ENCODE data around the gene LCP2.
"Not testable (repeated sequence)": the region's sequence is repeated elsewhere in the genome, so short reads cannot be mapped to it uniquely, and the experiment has no call there.

Gene LCP2

DNA sequence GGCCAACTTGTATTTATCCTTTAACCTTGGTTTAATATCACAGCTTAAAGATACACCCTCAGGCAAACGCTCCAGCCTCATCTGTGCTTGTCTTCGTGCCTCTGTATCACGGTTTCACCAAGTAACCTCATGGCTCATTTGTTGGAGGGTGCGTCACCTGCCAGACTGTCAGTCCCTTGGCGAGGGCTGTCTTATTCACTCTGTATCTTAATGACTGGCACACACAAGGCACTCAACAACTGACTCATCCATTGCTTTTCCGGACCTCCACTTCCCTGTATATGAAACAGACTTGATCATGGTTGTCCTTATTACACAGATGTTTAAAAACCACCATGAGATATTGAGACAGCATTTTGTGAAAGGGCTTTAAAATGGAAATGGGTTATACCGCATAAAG, 28.0 kb downstream of the LCP2 start:
- peak; percentile 47 to 54 for DNase-seq

GRCh38 chr5:170268884-170269283, 28.7 kb downstream of the LCP2 start:
- no peak for DNase-seq

DNA sequence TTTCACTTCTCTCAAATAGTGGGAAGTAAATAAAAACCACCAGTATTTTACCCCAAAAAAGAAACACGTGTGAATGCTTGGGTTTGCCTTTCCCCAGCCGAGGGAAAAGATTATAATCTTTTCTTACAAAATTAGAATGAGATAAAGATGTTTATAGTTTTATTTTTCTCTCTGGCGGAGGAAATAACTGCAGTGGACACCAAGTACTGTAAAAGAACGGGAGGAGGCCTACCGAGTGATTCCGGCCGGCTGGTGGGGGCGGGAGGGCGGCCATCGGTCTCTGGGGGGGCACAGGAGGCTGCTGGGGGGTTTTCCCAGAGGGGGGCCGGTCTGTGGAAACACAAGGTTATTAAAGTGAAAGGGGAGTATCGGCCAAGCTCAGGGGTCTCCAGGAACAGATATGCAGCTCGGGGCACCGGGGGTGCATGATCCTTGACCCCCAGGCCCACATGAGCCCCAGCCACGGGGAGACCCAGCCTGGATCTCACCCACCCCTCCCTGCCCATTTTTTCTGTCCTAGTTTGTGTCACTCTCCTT, 29.4 kb downstream of the LCP2 start:
- DNase-seq, result no peak

- DNase-seq, result peak; percentile 75
Measured at GRCh38 chr5:170267431-170268152, 30.0 kb downstream of the LCP2 start.

GRCh38 chr5:170266570-170267381, 30.8 kb downstream of the LCP2 start:
- peak; percentile 50 for DNase-seq

DNA sequence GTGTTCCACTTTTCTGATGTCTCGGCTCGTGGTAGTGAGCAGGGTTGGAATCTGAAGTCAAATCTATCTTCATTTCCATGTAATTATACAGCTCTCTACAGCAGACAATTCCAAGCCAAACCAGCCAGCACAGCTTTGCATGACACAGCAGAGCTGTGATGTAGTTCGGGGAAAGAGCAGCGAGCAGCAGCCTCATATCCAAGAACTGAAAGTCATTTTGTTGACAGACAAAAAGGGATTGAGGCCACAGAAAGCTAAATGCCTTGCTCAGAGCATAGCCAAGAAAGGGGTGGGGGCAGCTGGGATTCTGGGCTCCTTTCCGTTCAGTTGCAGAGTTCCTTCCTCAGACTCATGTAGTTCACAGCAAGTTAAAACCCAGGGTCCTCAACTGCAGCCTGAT, 32.1 kb downstream of the LCP2 start:
- no peak for DNase-seq

GRCh38 chr5:170263906-170264305, 33.7 kb downstream of the LCP2 start:
- no peak for DNase-seq

DNA sequence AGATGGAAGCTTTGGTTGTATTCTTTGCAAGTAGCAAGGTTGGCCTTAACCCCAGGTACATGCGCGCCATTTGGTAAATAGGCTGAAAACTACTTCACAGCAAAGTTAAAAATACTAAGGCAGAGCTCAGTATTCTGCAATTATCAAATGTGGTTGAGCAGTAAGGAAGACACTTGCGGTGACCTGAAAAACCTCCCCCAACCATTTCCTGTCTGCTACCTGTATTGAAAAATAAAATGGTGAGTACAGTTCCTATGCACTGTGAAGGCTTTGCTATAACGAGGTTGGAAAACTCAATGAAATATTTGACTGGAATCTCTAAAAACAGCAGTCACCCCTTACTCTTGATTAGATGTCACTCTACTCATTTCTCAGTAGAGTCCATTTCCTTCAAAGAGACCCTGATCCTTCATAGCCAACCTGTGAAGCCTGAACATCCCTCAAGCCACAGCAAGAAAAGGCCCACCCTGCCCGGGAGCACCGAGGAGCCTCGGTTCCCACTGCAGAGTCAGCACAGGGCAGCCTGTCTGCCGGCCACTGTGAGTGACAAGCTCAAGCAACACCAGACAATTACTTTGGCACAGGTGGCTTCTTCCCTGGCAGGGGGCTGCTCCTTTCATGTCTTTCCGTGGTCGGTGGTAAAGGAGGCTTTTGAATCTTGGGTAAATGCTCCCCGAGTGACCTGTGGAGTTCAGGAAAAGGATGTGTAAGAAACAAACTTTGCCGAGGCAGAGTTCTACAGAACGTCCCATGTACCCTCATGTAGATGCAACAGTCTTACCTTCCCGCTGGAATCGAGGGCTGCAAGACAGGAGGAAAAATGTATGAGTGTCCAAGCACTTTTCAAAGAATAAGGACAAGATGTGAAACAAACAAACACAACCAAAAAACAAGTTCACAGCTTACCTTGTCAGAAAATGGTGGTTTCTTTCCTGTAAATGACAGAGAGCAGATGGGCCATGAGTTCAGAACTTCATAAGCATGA, 35.2 kb downstream of the LCP2 start:
- no peak for DNase-seq

GRCh38 chr5:170261528-170262043, 36.0 kb downstream of the LCP2 start:
- no peak for DNase-seq

- no peak for DNase-seq
Measured at GRCh38 chr5:170257370-170257769, 40.2 kb downstream of the LCP2 start.

GRCh38 chr5:170256571-170256970, 41.0 kb downstream of the LCP2 start:
- DNase-seq, result no peak

DNA sequence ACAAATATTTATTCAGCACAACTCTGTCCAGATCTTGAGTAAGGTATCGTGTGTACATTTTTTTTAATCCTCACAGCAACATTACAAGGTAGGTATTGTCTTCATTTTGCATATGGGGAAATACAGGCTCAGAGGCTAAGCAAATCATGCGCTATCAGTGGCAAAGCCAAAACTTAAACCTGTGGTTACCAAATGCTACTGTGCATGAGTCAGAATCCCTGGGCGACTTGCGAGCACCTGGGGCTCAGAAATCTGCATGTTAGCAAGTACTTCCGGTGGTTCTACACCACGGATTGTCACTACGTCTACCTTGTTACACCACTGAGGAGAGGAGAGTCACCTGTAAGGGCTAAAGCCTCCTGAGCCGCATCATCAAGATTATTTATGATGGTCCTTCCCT, 43.5 kb downstream of the LCP2 start:
- DNase-seq, result peak; percentile 63 to 64

DNA sequence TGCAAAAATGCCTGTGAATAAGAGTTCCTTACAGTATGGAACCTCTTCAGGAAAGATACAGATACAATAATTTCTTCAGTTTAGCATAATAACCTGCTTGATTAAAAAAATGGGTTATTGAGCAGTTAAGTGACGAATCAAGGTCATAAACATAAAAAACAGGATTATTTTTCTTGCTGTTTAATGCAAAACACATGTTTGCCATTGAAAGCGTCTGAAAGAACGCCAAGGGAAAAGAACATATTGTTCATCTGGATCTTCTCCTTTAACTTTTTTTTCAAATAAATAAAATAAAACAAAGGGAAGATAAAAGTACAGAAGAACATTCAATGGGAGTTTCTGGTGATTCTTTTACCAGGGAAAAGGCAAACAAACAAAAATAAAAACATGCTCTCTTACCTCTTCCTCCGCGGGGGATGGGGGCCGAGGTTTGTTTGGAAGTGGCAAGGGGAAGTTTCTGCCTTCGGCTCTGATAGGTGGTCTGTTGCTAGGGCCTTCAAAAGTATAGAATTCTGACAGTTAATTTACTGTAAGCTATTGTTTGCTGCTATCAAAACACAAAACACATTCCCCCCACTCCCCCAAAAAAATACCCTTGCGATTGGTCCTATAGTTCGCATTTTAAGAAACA, 44.7 kb downstream of the LCP2 start:
- no peak for DNase-seq

GRCh38 chr5:170252109-170252508, 45.5 kb downstream of the LCP2 start:
- no peak for DNase-seq

DNA sequence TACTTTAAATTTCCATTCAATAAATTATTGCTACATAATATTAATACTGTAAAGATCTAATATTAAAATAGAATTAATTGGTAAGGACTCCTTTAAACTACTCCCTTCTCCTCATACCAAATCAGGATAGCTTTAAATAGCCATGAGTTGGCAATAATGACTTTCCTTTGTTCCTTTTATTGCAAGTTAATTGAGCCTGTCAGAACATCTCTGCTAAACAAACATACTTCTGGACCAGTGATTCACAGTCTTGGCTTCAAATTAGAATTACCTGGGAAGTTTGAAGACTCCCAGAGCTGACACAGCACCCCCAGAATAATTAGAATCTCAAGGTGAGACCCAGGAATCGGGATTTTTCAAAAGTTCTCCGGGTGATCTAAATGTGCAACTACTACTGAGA, 46.1 kb downstream of the LCP2 start:
- DNase-seq, result no peak

DNA sequence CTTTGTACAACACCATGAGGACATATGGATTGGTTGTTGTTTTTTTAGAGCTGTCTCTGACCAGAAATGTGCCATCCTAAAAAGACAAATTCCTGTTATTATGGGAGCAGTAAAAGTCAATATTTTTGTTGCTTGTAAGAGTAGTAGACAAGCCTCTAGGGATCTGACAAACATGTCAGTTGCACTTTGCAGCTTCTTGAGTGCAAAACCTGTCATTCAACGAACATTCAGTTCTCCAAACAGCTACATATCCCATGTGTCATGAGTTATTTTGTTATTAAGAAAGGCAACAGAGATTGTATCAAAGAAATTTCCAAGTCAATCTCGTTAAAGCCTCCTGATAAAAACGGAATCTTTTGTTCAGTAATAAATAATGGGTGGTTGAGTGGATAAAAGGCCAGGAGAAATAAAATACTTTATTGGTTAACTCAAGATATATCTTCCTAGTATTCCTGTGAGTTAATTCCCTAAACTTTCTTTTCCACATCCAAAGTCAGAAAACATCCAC, 46.7 kb downstream of the LCP2 start:
- no peak for DNase-seq

DNA sequence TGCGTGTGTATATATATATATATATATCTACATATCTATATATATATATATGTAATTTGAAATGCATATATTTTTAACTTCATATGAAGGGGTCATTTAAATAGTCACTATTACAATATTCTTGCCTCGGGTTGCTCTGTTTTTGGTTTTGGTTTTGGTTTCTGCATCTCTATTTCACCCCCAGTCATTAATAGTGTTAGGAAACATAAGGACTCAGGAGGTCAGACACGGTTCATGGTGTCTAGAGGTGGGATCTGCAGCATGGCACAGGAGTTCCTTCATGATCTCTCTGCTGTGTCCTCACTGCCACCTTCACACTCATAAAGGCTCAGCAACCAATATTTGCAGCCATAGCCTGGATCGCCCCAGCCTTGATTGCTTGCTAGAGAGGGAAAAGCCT, 48.2 kb downstream of the LCP2 start:
- DNase-seq, result no peak

DNA sequence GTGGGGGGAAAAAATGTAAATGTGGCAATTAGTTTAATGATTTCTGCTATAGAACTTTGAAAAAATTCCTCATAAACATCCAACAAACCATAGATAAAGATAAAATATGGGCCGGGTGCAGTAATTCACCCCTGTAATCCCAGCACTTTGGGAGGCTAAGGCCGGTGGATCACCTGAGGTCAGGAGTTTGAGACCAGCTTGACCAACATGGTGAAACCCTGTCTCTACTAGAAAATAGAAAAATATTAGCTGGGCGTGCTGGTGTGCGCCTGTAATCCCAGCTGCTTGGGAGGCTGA, 48.7 kb downstream of the LCP2 start:
- DNase-seq, result not testable (repeated sequence)

DNA sequence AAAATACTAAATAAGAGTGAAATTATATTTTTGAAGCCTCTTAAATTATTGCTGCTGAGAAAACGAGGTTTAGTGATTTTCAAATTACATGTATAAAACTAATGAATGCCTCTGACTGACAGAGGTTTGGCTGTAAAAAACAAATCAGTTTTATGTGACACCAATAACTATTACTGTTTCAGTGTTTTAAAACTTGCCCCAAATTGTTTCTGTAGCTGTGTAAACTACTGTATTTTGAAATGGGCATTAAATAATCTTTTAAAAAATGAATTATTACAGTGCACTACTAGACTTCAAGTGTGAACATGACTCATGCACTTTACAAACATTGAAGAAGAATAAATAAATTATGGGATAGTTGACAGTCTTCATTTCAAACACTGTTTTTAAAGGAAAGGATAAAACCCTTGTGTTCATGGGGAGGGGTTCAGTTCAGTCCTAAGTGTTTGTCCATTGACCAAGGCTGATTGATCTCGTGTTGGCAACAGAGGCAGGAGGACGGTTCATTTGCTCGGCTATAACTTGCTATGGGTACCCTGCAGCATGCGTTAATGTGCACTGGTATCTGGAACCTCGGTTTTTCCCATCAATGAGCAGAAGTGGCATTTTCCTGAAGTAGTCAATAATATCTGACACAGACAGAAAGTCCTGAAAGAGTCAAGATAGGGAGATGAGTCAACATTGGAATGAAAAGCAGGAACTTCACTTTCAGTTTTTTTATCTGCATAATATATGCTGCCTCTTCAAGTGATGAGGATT, 49.2 kb downstream of the LCP2 start:
- no peak for DNase-seq

GRCh38 chr5:170247363-170247762, 50.2 kb downstream of the LCP2 start:
- DNase-seq, result no peak

GRCh38 chr5:170246126-170246870, 51.3 kb downstream of the LCP2 start:
- no peak for DNase-seq

Data from activated CD4-positive, alpha-beta T cell treated with anti-CD3 and anti-CD28 coated beads, Interleukin-2, amount 50 U/mL, for 4 hours (primary cell).